WTC11 (cell line): Measurements from ENCODE around the gene MTX1. TPM values are rescaled to one million over a fixed set of nuclear protein-coding genes. Genes with fewer than 3 reads are reported as not detected.

Experiments
- ATAC-seq: fragments of 200-7000 bp; cut with Tn5 transposase; 2 replicates; pipeline ENCODE4 v1.10.0; 2021; ENCODE audit warnings: mild to moderate bottlenecking, moderate library complexity
- CTCF ChIA-PET: fragments of 300-600 bp; sonication (Branson Sonifier 250); formaldehyde crosslinking; loops from one replicate; lab custom pipeline; 2021; ENCODE audit warnings: antibody characterized with exemption; lab: Charles Lee
- POLR2A ChIA-PET: fragments of 350-600 bp; sonication (Branson Sonifier 250); formaldehyde crosslinking; loops from one replicate; lab custom pipeline; 2021; ENCODE audit warnings: antibody characterized with exemption; lab: Charles Lee
- DNase-seq: peaks from one replicate; pipeline ENCODE4 v3.0.0; 2021; ENCODE audit warnings: low spot score
- H3K27ac Mint-ChIP-seq: 2 replicates; pipeline ENCODE4 v1.8.0; 2021; ENCODE audit warnings: mixed read lengths
- H3K27me3 Mint-ChIP-seq: 2 replicates; pipeline ENCODE4 v1.8.0; 2021; ENCODE audit warnings: low read depth, mild to moderate bottlenecking, moderate library complexity, mixed read lengths
- H3K36me3 Mint-ChIP-seq: 2 replicates; pipeline ENCODE4 v1.8.0; 2021; ENCODE audit warnings: mixed read lengths
- H3K4me1 Mint-ChIP-seq: 2 replicates; pipeline ENCODE4 v1.8.0; 2022; ENCODE audit warnings: mixed read lengths
- H3K4me3 Mint-ChIP-seq: 2 replicates; pipeline ENCODE4 v1.8.0; 2021; ENCODE audit warnings: mild to moderate bottlenecking, moderate library complexity, mixed read lengths
- H3K9me3 Mint-ChIP-seq: 2 replicates; pipeline ENCODE4 v1.8.0; 2021; ENCODE audit warnings: mixed read lengths
- ATF6 ChIP-seq: sonication (generic); formaldehyde crosslinking; IDR thresholded peaks from 2 replicates; pipeline ENCODE4 v1.8.1; 2023; ENCODE audit warnings: mild to moderate bottlenecking, missing genetic modification reagents
- E2F4 ChIP-seq: sonication (generic); formaldehyde crosslinking; IDR thresholded peaks from 2 replicates; pipeline ENCODE4 v1.8.1; 2022; ENCODE audit warnings: low read depth, mild to moderate bottlenecking, moderate library complexity, missing genetic modification reagents, borderline replicate concordance
- ELF4 ChIP-seq: sonication (generic); formaldehyde crosslinking; IDR thresholded peaks from 2 replicates; pipeline ENCODE4 v1.8.1; 2022; ENCODE audit warnings: low read depth, mild to moderate bottlenecking, moderate library complexity, missing genetic modification reagents
- PREB ChIP-seq: sonication (generic); formaldehyde crosslinking; IDR thresholded peaks from 2 replicates; pipeline ENCODE4 v1.8.1; 2022; ENCODE audit warnings: mild to moderate bottlenecking, missing genetic modification reagents, moderate library complexity, borderline replicate concordance
- RELA ChIP-seq: sonication (generic); formaldehyde crosslinking; IDR thresholded peaks from 2 replicates; pipeline ENCODE4 v1.8.1; 2022; ENCODE audit warnings: missing genetic modification reagents, mild to moderate bottlenecking, borderline replicate concordance
- TEAD1 ChIP-seq: sonication (generic); formaldehyde crosslinking; IDR thresholded peaks from 2 replicates; pipeline ENCODE4 v1.8.0; 2022; ENCODE audit warnings: mild to moderate bottlenecking, missing genetic modification reagents
- USF1 ChIP-seq: sonication (generic); formaldehyde crosslinking; IDR thresholded peaks from 2 replicates; pipeline ENCODE4 v1.8.0; 2022; ENCODE audit warnings: mild to moderate bottlenecking, missing genetic modification reagents
- ZBTB43 ChIP-seq: sonication (generic); formaldehyde crosslinking; IDR thresholded peaks from 2 replicates; pipeline ENCODE4 v1.8.1; 2023; ENCODE audit warnings: mild to moderate bottlenecking, missing genetic modification reagents
- ZNF263 ChIP-seq: sonication (generic); formaldehyde crosslinking; IDR thresholded peaks from 2 replicates; pipeline ENCODE4 v1.8.1; 2022; ENCODE audit warnings: low read depth, mild to moderate bottlenecking, moderate library complexity, missing genetic modification reagents
- ZNF416 ChIP-seq: fragments of 250-450 bp; sonication (Bioruptor Pico); IDR thresholded peaks from 2 replicates; pipeline ENCODE4 v1.9.0; 2021; ENCODE audit warnings: mild to moderate bottlenecking, inconsistent platforms
- total RNA-seq: library from RNA; stranded (reverse); gene quantifications from 3 replicates; pipeline ENCODE4 v1.2.3, GENCODE V29; 2021
- TF ChIP-seq, protein P1 (sequence below): fragments of 250-450 bp; sonication (Bioruptor Pico); conservative IDR thresholded peaks from 2 replicates; pipeline ENCODE4 v1.9.0; 2021; ENCODE audit warnings: mild to moderate bottlenecking
- TF ChIP-seq, protein P2 (sequence below): sonication (generic); formaldehyde crosslinking; IDR thresholded peaks from 2 replicates; pipeline ENCODE4 v1.8.1; 2023; ENCODE audit warnings: mild to moderate bottlenecking, missing genetic modification reagents, borderline replicate concordance
- TF ChIP-seq, protein P3 (sequence below): sonication (generic); formaldehyde crosslinking; IDR thresholded peaks from 2 replicates; pipeline ENCODE4 v1.8.0; 2022; ENCODE audit warnings: missing genetic modification reagents

MTX1 gene
- total RNA-seq, 1 experiment from 2014 or later, result 62.8 TPM

DNA sequence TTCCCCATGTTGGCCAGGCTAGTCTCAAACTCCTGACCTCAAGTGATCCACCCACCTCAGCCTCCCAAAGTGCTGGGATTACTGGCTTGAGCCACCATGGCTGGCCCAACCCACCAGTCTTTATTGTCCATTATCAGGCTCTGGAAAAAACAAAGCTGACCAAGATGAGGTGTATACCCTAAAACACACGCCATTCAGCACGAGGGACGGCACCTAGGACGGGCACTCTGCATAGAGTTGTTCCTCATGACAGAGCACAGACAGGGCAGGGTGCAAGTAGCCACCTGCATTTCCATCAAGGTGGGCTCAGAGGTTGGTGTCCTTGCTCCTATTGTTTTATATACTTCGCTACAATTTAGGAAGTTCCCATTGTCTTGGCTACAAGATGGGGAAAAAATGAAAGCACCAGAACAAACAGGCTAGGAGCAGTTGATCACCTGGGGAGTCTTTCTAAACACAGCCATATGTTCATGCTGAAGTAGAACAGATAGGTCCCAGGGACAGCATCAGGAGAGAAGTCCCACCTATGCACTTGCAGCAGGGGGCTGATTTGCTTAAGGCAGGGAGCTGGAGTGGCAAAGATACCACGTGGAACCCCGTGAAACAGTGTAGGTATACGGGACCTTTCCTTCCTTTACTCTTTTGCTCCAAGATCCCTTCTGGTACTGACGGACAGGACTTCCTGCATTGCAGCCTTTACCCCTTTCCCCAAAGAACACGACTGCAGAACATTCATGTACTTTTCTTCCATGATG, 39.9 kb upstream of the MTX1 start (continued):
- TF ChIP-seq ZNF416 (CRISPR knock-in tag), result no peak

DNA sequence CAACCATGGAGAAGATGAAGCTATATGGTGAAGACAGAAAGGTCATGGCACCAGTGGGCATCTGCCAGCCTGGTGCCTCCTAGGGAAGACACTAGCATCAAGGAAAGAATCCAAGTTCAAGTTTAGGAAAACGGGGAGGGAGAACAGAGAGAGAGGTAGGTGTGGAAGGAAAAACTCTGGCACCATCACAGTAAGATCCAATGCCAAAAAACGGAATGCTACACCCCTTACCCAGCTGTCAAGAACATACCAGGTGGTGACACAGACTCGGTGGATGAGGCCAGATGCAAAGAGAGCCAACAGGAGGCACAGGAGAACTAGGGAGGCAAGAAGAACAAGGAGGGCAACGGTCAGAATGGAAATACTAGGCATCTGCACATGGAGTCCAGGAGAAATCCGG, 39.0 kb upstream of the MTX1 start:
- Mint-ChIP-seq H3K27ac (no peak overlapping the region), H3K4me1 (peaks cover 26% of the 10 kb centered on the region), H3K9me3 (no peaks in the 10 kb centered on the region), H3K4me3 (0 out of 2 replicates have a peak overlapping the region, but pooled peaks have one; percentile 11), H3K36me3 (peaks cover 16% of the 10 kb centered on the region), H3K27me3 (no peaks in the 10 kb centered on the region; the same call in 1 of the 2 replicates)
- POLR2A ChIA-PET, result no interaction called here
- ATAC-seq (no peak), DNase-seq (no peak)
- no peak for TF ChIP-seq ELF4
- no peak for TF ChIP-seq TEAD1 (CRISPR knock-in tag)
- no peak for TF ChIP-seq RELA (CRISPR knock-in tag)
- no peak for TF ChIP-seq ZNF416 (CRISPR knock-in tag)
- no peak for TF ChIP-seq ZBTB43
- no peak for TF ChIP-seq USF1
- TF ChIP-seq, protein P1, sequence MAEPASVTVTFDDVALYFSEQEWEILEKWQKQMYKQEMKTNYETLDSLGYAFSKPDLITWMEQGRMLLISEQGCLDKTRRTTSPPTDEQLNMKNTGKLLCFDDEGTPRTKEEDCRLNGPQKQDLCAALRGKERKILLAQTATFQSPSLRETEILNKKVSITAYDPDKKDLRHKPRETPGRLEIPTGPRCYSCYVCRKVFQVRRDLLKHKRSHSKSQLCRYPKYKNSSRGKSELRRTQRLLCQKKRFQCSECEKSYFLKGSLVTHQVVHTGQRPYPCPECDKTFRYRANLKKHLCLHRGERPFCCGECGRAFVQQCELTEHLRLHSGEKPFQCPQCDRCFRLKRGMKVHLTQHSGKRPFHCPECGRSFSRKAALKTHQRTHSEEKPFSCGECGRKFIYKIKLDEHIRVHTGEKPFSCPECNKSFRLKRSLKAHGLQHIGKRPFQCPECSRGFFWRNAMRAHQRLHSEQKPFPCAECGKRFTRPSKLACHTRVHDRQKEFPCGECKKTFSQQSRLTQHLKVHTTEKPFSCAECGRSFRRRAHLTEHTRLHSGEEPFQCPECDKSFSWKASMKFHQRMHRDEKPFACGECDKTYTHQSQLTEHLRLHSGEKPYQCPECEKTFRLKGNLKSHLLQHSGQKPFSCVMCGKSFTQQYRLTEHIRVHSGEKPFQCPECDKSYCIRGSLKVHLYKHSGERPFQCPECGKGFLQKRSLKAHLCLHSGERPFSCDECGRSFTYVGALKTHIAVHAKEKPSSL (CRISPR knock-in tag), result no peak
- TF ChIP-seq ATF6, result no peak
- TF ChIP-seq, protein P2, sequence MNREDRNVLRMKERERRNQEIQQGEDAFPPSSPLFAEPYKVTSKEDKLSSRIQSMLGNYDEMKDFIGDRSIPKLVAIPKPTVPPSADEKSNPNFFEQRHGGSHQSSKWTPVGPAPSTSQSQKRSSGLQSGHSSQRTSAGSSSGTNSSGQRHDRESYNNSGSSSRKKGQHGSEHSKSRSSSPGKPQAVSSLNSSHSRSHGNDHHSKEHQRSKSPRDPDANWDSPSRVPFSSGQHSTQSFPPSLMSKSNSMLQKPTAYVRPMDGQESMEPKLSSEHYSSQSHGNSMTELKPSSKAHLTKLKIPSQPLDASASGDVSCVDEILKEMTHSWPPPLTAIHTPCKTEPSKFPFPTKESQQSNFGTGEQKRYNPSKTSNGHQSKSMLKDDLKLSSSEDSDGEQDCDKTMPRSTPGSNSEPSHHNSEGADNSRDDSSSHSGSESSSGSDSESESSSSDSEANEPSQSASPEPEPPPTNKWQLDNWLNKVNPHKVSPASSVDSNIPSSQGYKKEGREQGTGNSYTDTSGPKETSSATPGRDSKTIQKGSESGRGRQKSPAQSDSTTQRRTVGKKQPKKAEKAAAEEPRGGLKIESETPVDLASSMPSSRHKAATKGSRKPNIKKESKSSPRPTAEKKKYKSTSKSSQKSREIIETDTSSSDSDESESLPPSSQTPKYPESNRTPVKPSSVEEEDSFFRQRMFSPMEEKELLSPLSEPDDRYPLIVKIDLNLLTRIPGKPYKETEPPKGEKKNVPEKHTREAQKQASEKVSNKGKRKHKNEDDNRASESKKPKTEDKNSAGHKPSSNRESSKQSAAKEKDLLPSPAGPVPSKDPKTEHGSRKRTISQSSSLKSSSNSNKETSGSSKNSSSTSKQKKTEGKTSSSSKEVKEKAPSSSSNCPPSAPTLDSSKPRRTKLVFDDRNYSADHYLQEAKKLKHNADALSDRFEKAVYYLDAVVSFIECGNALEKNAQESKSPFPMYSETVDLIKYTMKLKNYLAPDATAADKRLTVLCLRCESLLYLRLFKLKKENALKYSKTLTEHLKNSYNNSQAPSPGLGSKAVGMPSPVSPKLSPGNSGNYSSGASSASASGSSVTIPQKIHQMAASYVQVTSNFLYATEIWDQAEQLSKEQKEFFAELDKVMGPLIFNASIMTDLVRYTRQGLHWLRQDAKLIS, result no peak
- TF ChIP-seq PREB (CRISPR knock-in tag), result no peak
- TF ChIP-seq, protein P3, sequence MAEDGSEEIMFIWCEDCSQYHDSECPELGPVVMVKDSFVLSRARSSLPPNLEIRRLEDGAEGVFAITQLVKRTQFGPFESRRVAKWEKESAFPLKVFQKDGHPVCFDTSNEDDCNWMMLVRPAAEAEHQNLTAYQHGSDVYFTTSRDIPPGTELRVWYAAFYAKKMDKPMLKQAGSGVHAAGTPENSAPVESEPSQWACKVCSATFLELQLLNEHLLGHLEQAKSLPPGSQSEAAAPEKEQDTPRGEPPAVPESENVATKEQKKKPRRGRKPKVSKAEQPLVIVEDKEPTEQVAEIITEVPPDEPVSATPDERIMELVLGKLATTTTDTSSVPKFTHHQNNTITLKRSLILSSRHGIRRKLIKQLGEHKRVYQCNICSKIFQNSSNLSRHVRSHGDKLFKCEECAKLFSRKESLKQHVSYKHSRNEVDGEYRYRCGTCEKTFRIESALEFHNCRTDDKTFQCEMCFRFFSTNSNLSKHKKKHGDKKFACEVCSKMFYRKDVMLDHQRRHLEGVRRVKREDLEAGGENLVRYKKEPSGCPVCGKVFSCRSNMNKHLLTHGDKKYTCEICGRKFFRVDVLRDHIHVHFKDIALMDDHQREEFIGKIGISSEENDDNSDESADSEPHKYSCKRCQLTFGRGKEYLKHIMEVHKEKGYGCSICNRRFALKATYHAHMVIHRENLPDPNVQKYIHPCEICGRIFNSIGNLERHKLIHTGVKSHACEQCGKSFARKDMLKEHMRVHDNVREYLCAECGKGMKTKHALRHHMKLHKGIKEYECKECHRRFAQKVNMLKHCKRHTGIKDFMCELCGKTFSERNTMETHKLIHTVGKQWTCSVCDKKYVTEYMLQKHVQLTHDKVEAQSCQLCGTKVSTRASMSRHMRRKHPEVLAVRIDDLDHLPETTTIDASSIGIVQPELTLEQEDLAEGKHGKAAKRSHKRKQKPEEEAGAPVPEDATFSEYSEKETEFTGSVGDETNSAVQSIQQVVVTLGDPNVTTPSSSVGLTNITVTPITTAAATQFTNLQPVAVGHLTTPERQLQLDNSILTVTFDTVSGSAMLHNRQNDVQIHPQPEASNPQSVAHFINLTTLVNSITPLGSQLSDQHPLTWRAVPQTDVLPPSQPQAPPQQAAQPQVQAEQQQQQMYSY (CRISPR knock-in tag), result no peak
- no peak for TF ChIP-seq ZNF263 (CRISPR knock-in tag)
- no peak for TF ChIP-seq E2F4 (CRISPR knock-in tag)
- CTCF ChIA-PET, result interaction anchor here (0.7 to 12.2 kb wide), 7 partner anchors 41 to 157 kb away, joined by 3 to 605 read pairs (median 5); partner anchors contain the start of gene EFNA1
